ENCODE measurements around the gene SLC25A10. TPM values are rescaled to one million over a fixed set of nuclear protein-coding genes. Genes with fewer than 3 reads are reported as not detected.

Gene SLC25A10
- total RNA-seq (ENCODE audit: low replicate concordance) = 9.1 and 29.3 TPM in 2 replicates

GRCh38 chr17:81711814-81712467 is at the start of gene SLC25A10:
Gene SLC25A10 (plus strand): TSS chr17:81712284. CDS start chr17:81712427, 143 bp downstream.
- Histone ChIP-seq H3F3A (ENCODE audit: low read depth) (peaks cover 39% of the 10 kb centered on the region), H3K27me3 (peaks cover 21% of the 10 kb centered on the region), H3K36me3 (no peaks in the 10 kb centered on the region), H3K27ac (no peak within 1 kb of the TSS), H3K79me2 (ENCODE audit: low read depth) (peaks cover 12% of the 10 kb centered on the region), H3K4me2 (peak within 1 kb of the TSS; percentile 100), H3K9ac (peak within 1 kb of the TSS; percentile 58), H4K20me1 (ENCODE audit: low read depth) (peaks cover 23% of the 10 kb centered on the region), H2AFZ (replicated peaks) (peak within 1 kb of the TSS; percentile 95), H3K4me3 (peak within 1 kb of the TSS; percentile 94), H3K4me1 (peaks cover 33% of the 10 kb centered on the region), H3K9me3 (ENCODE audit: low read depth) (no peaks in the 10 kb centered on the region)
- Mint-ChIP-seq H3K9me3 (no peaks in the 10 kb centered on the region), H3K4me3 (peak within 1 kb of the TSS; percentile 94), H3K27me3 (ENCODE audit: insufficient read depth, low read depth) (peaks cover 3% of the 10 kb centered on the region), H3K4me1 (peaks cover 24% of the 10 kb centered on the region), H3K27ac (no peak within 1 kb of the TSS), H3K36me3 (peaks cover under 1% of the 10 kb centered on the region)
- peak; percentile 93 for DNase-seq (ENCODE audit: low spot score)
- peak; percentile 28 for TF ChIP-seq EZH2phosphoT487 (IDR thresholded peaks at IDR 0.05)
- peak; percentile 21 for TF ChIP-seq CTCF (IDR thresholded peaks at IDR 0.05)
- peak; percentile 36 for TF ChIP-seq EZH2 (IDR thresholded peaks at IDR 0.05)

- H3K4me3 Mint-ChIP-seq = peak overlapping the region; percentile 60
- no peak overlapping the region for H3K27ac Mint-ChIP-seq
- peaks cover 17% of the 10 kb centered on the region for H3F3A ChIP-seq (ENCODE audit: low read depth)
- peaks cover 6% of the 10 kb centered on the region for H3K36me3 ChIP-seq
- H3K4me3 ChIP-seq = no peak overlapping the region
- H3K27me3 ChIP-seq = no peaks in the 10 kb centered on the region
- H3K79me2 ChIP-seq (ENCODE audit: low read depth) = peaks cover 37% of the 10 kb centered on the region
- DNase-seq (ENCODE audit: low spot score) = no peak
- peaks cover 13% of the 10 kb centered on the region for H3K4me1 ChIP-seq
- peaks cover 21% of the 10 kb centered on the region for H3K4me1 Mint-ChIP-seq
- H3K27ac ChIP-seq = no peak overlapping the region
- TF ChIP-seq EZH2phosphoT487 (IDR thresholded peaks at IDR 0.05) = no peak
- no peak for TF ChIP-seq CTCF (IDR thresholded peaks at IDR 0.05)
- TF ChIP-seq EZH2 (IDR thresholded peaks at IDR 0.05) = no peak
- H3K9me3 Mint-ChIP-seq = no peaks in the 10 kb centered on the region
- H4K20me1 ChIP-seq (ENCODE audit: low read depth) = peaks cover 3% of the 10 kb centered on the region
- no peak overlapping the region for H3K9ac ChIP-seq
- no peak overlapping the region for H2AFZ ChIP-seq (replicated peaks)
- peaks cover 6% of the 10 kb centered on the region for H3K36me3 Mint-ChIP-seq
- no peaks in the 10 kb centered on the region for H3K9me3 ChIP-seq (ENCODE audit: low read depth)
- no peak overlapping the region for H3K4me2 ChIP-seq
- peaks cover 3% of the 10 kb centered on the region for H3K27me3 Mint-ChIP-seq (ENCODE audit: insufficient read depth, low read depth)
Measured at GRCh38 chr17:81664051-81664470, 48.0 kb upstream of the SLC25A10 start.

- Histone ChIP-seq H3K79me2 (ENCODE audit: low read depth) (peaks cover 49% of the 10 kb centered on the region), H3K4me3 (peak overlapping the region; percentile 99), H3K4me2 (peak overlapping the region; percentile 97), H3K4me1 (peaks cover 13% of the 10 kb centered on the region), H3K36me3 (peaks cover 6% of the 10 kb centered on the region), H3K27ac (no peak overlapping the region), H2AFZ (replicated peaks) (peak overlapping the region; percentile 53), H4K20me1 (ENCODE audit: low read depth) (peaks cover 3% of the 10 kb centered on the region), H3K27me3 (no peaks in the 10 kb centered on the region), H3K9ac (peak overlapping the region; percentile 69), H3K9me3 (ENCODE audit: low read depth) (no peaks in the 10 kb centered on the region), H3F3A (ENCODE audit: low read depth) (peaks cover 17% of the 10 kb centered on the region)
- no peaks in the 10 kb centered on the region for H3K9me3 Mint-ChIP-seq
- TF ChIP-seq CTCF (IDR thresholded peaks at IDR 0.05) (no peak), EZH2 (IDR thresholded peaks at IDR 0.05) (no peak), EZH2phosphoT487 (IDR thresholded peaks at IDR 0.05) (no peak)
- H3K27me3 Mint-ChIP-seq (ENCODE audit: insufficient read depth, low read depth) = peaks cover 3% of the 10 kb centered on the region
- peak overlapping the region; percentile 88 for H3K27ac Mint-ChIP-seq
- peaks cover 6% of the 10 kb centered on the region for H3K36me3 Mint-ChIP-seq
- H3K4me1 Mint-ChIP-seq = peaks cover 21% of the 10 kb centered on the region
- peak; percentile 23 for DNase-seq (ENCODE audit: low spot score)
- peak overlapping the region; percentile 96 for H3K4me3 Mint-ChIP-seq
Measured at GRCh38 chr17:81665205-81666091, 46.6 kb upstream of the SLC25A10 start.
